ENCODE results near the gene RALGDS.
"Not testable (repeated sequence)": the region's sequence is repeated elsewhere in the genome, so short reads cannot be mapped to it uniquely, and the experiment has no call there.

RALGDS gene

DNA sequence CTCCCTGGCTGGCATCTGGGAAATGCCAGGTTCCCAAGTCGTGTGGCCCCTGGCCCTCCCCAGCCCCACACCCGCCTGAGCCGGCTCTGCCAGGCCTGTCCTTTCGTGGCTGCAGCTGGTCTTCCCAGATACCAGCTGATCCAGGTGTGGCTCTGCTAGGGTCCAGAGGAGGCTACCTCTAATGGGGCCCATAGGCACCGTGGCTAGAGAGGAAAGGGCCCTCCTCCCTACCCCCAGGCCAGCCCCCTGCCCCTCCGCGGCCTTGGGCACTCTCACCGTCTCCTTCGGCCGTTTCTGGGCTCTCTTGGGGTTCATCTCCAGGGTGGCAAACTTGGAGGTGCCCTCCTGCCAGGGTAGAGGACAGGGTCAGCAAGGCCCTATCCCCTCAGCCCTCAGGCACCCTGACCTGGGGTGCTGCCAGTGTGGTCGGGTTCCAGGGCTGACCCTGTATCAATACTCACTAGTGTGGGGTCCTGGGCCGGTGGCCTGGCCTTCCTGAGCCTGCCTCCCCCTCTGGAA lies 17.0 kb downstream of the RALGDS start:
- peaks cover 42% of the 10 kb centered on the region for H3K36me3 ChIP-seq (ENCODE audit: control insufficient read depth, insufficient read depth, low read length)
- no peak overlapping the region for H3K4me3 ChIP-seq (ENCODE audit: low read length)
- H3K4me1 ChIP-seq (ENCODE audit: control insufficient read depth, insufficient read depth, low read length), result peaks cover 9% of the 10 kb centered on the region
- H3K27me3 ChIP-seq (ENCODE audit: control insufficient read depth, insufficient read depth, low read length), result no peaks in the 10 kb centered on the region
- no peak overlapping the region for H3K9ac ChIP-seq (ENCODE audit: low read length)
- H3K9me3 ChIP-seq (ENCODE audit: control insufficient read depth, low read length), result no peaks in the 10 kb centered on the region

- no peak overlapping the region for H3K4me3 ChIP-seq (ENCODE audit: low read length)
- no peak overlapping the region for H3K9ac ChIP-seq (ENCODE audit: low read length)
- H3K27me3 ChIP-seq (ENCODE audit: control insufficient read depth, insufficient read depth, low read length), result no peaks in the 10 kb centered on the region
- peaks cover 9% of the 10 kb centered on the region for H3K4me1 ChIP-seq (ENCODE audit: control insufficient read depth, insufficient read depth, low read length)
- H3K36me3 ChIP-seq (ENCODE audit: control insufficient read depth, insufficient read depth, low read length), result peaks cover 42% of the 10 kb centered on the region
- H3K9me3 ChIP-seq (ENCODE audit: control insufficient read depth, low read length), result no peaks in the 10 kb centered on the region
Measured at GRCh38 chr9:133103183-133103986, 17.7 kb downstream of the RALGDS start.

GRCh38 chr9:133102190-133103021 lies 18.6 kb downstream of the RALGDS start:
- Histone ChIP-seq H3K9me3 (ENCODE audit: control insufficient read depth, low read length) (no peaks in the 10 kb centered on the region), H3K9ac (ENCODE audit: low read length) (no peak overlapping the region)

DNA sequence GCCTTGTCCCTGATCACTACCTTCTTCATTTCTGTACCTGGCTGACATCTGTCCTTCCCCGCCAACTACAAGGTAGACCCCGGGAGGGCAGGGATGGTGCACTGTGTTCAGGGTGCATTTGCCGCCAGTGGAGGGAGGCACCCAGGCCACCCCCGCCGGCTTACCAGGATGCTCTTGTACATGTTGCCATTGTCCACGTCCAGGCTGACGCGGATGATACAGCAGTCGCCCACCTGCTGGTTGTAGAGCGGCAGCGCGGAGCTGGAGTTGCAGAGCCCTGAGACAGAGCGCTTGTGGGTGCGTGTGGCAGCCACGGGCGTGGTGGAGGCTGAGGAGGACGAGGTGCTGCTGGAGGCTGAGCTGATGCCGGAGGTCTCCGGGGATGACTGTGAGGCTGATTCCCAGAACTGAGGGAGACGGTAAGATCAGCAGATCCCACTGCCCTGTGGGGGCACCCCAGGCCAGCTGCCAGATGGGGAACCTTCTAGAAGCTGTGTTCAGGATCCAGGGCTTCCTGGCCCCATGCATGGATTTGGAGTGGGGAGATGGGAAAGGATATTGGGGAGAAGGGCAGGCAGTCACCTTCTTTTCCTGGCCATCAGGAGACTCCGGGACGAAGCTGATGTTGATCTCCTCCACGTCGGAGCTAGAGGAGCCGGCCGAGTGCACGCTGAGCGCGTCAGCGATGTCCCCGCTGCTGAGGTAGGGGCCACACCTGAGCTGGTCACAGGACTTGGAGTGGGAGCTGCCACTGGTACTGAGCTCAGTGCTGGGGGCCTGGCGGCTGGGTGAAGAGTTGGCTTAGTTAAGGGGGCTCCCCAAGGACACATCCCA lies 19.5 kb downstream of the RALGDS start:
- H3K4me3 ChIP-seq (ENCODE audit: low read length), result no peak overlapping the region
- no peak overlapping the region for H3K9ac ChIP-seq (ENCODE audit: low read length)
- peaks cover 9% of the 10 kb centered on the region for H3K4me1 ChIP-seq (ENCODE audit: control insufficient read depth, insufficient read depth, low read length)
- H3K27me3 ChIP-seq (ENCODE audit: control insufficient read depth, insufficient read depth, low read length), result no peaks in the 10 kb centered on the region
- H3K9me3 ChIP-seq (ENCODE audit: control insufficient read depth, low read length), result no peaks in the 10 kb centered on the region
- H3K36me3 ChIP-seq (ENCODE audit: control insufficient read depth, insufficient read depth, low read length), result peaks cover 36% of the 10 kb centered on the region

More at GRCh38 chr9:133102190-133103021, 18.6 kb downstream of the RALGDS start:
- Histone ChIP-seq H3K4me3 (ENCODE audit: low read length) (no peak overlapping the region), H3K36me3 (ENCODE audit: control insufficient read depth, insufficient read depth, low read length) (peaks cover 42% of the 10 kb centered on the region), H3K27me3 (ENCODE audit: control insufficient read depth, insufficient read depth, low read length) (no peaks in the 10 kb centered on the region), H3K4me1 (ENCODE audit: control insufficient read depth, insufficient read depth, low read length) (peaks cover 9% of the 10 kb centered on the region)

DNA sequence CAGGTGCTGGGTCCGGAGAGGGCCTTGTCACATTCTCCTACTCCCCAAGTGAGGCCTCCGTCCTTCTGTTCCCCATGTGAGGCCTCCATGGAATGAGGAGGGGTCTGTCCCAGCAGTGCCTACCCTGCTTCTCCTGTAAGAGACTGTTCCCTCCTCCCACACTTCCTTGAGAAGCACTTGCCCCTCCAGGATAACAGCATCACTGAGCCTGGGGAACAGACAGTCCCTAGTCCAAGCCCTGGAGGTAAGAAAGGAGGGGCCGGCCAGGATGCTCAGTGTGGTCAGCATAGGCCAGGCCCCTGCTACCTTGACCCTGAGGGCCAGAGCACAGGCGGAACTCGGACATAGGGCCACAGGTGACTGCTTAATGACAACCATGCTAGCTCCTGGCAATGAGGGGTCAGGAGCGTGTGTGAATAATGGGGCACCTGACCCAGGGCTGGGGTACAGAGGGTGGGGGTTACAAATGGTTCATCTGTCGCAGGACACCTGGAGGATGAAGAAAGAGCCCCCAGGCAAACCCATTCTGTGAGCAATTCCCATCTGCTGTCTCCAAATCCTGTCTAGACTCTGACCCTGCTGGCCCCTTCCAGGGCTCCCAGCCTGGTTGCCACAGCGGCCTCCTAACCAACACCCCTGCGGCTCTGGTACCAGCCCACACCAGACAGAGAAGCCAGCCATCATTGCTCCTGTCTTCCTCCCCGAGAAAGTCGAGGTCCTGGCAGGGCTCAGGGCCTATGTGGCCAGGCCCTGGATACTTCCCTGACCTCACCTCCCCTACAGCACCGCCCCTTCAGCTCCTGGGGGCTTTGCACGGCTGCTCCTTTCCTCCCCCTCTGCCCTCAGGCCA lies 20.3 kb downstream of the RALGDS start:
- Histone ChIP-seq H3K9ac (ENCODE audit: low read length) (no peak overlapping the region), H3K4me1 (ENCODE audit: control insufficient read depth, insufficient read depth, low read length) (peaks cover 9% of the 10 kb centered on the region), H3K27me3 (ENCODE audit: control insufficient read depth, insufficient read depth, low read length) (no peaks in the 10 kb centered on the region), H3K4me3 (ENCODE audit: low read length) (no peak overlapping the region), H3K36me3 (ENCODE audit: control insufficient read depth, insufficient read depth, low read length) (peaks cover 36% of the 10 kb centered on the region), H3K9me3 (ENCODE audit: control insufficient read depth, low read length) (no peaks in the 10 kb centered on the region)

DNA sequence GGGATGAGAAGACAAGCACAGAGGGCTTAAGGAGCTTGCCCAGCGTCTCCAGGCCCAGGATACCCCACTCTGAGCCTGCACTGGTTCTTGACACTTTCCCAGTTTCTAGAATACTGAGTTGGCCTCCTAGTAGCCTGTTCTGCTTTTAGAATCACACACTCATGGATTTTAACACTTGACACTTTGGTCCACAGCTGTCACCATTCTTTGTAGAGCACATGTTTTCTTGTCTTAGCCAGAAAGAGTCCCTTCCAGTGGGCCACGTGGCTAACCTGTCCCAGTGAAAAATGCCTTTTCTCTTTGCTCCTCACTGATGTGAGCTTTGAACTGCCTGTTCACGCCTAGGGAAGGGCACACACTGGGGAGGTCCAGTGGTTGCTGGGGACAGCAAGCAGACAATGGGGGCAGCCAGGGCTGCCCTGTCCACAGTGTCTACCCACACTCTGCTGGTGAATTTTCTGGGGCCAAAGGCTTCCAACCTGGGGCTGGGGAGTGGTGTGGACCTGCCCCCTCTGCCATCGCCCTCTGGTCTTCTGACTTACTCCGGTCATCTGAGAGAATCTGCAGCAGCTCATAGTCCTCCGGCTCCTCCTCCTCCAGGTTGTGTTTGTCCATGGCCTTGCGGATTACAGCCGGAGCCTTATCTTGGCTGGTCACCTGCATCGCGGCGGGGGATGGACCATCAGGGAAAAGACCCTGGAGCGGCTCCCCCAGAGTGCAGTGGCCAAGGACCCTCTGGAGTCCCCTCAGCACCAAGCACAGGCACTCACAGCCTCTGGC lies 21.1 kb downstream of the RALGDS start:
- H3K4me1 ChIP-seq (ENCODE audit: control insufficient read depth, insufficient read depth, low read length), result peaks cover 9% of the 10 kb centered on the region
- H3K27me3 ChIP-seq (ENCODE audit: control insufficient read depth, insufficient read depth, low read length), result no peaks in the 10 kb centered on the region
- peaks cover 33% of the 10 kb centered on the region for H3K36me3 ChIP-seq (ENCODE audit: control insufficient read depth, insufficient read depth, low read length)

DNA sequence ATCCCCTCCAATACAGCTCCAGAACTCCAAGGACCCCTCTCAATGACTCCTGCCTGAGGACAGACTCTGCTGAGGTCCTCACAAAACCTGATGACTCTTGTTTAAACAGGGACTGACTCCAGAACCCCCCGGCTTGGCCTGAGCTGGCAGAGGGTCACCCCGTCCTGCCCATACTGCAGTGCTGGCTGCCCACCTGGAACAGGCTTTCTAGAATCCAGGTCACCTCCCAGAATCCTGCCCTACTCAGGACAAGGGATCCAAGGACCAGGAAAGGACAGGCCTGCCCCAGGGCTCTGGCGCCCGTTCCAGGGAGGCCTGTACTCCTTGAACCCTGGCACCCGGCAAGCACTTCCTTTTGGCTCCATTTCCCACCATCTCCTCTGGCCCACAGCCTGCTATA lies 22.2 kb downstream of the RALGDS start:
- H3K36me3 ChIP-seq (ENCODE audit: control insufficient read depth, insufficient read depth, low read length), result peaks cover 33% of the 10 kb centered on the region
- no peaks in the 10 kb centered on the region for H3K9me3 ChIP-seq (ENCODE audit: control insufficient read depth, low read length)
- H3K4me1 ChIP-seq (ENCODE audit: control insufficient read depth, insufficient read depth, low read length), result peaks cover 9% of the 10 kb centered on the region
- H3K4me3 ChIP-seq (ENCODE audit: low read length), result no peak overlapping the region
- H3K9ac ChIP-seq (ENCODE audit: low read length), result no peak overlapping the region
- no peaks in the 10 kb centered on the region for H3K27me3 ChIP-seq (ENCODE audit: control insufficient read depth, insufficient read depth, low read length)

More for the DNA sequence above, 21.1 kb downstream of the RALGDS start:
- Histone ChIP-seq H3K9ac (ENCODE audit: low read length) (no peak overlapping the region), H3K9me3 (ENCODE audit: control insufficient read depth, low read length) (no peaks in the 10 kb centered on the region), H3K4me3 (ENCODE audit: low read length) (no peak overlapping the region)

DNA sequence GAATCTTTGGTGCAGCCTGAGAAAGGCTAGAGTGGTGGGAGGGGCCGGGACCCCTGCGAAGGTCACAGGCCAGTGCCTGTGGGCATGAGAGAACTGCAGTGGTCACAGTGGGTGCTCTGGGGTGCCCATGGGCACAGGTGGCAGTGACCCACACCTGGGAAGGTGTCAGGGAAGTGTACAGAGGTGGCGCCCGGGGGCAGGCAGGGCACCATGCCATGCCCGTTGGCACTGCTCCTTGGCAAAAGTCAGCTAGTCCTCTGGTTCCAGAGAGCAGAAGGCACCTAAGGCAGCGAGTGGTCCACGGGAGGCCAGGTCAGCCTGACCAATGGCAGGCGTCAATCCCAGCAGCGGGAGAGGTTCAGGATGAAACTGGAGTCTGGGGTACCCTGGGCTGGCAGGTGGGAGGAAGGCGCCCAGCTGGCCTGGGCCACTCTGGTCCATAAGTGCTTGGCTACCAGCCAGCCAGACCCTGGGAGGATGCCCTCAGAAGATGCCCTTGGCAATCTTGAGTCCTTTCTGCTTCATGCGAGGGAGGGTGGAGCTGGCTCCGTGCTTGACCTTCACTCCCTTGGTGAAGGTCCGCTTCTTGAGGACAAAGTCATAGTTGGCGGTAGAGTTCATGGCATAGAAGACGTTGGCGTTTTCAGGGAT lies 22.8 kb downstream of the RALGDS start:
- Histone ChIP-seq H3K9ac (ENCODE audit: low read length) (no peak overlapping the region), H3K9me3 (ENCODE audit: control insufficient read depth, low read length) (no peaks in the 10 kb centered on the region), H3K27me3 (ENCODE audit: control insufficient read depth, insufficient read depth, low read length) (no peaks in the 10 kb centered on the region), H3K4me1 (ENCODE audit: control insufficient read depth, insufficient read depth, low read length) (peaks cover 3% of the 10 kb centered on the region), H3K36me3 (ENCODE audit: control insufficient read depth, insufficient read depth, low read length) (peaks cover 33% of the 10 kb centered on the region), H3K4me3 (ENCODE audit: low read length) (no peak overlapping the region)

GRCh38 chr9:133094842-133095393 lies 26.1 kb downstream of the RALGDS start:
- no peaks in the 10 kb centered on the region for H3K27me3 ChIP-seq (ENCODE audit: control insufficient read depth, insufficient read depth, low read length)
- no peak overlapping the region for H3K9ac ChIP-seq (ENCODE audit: low read length)
- H3K4me3 ChIP-seq (ENCODE audit: low read length), result no peak overlapping the region
- H3K9me3 ChIP-seq (ENCODE audit: control insufficient read depth, low read length), result no peaks in the 10 kb centered on the region
- H3K36me3 ChIP-seq (ENCODE audit: control insufficient read depth, insufficient read depth, low read length), result peaks cover 10% of the 10 kb centered on the region
- H3K4me1 ChIP-seq (ENCODE audit: control insufficient read depth, insufficient read depth, low read length), result no peaks in the 10 kb centered on the region

GRCh38 chr9:133094351-133094750 lies 26.7 kb downstream of the RALGDS start:
- not testable (repeated sequence) for H3K9ac ChIP-seq (ENCODE audit: low read length); H3K27me3 ChIP-seq (ENCODE audit: control insufficient read depth, insufficient read depth, low read length); H3K9me3 ChIP-seq (ENCODE audit: control insufficient read depth, low read length); H3K4me1 ChIP-seq (ENCODE audit: control insufficient read depth, insufficient read depth, low read length); H3K4me3 ChIP-seq (ENCODE audit: low read length); H3K36me3 ChIP-seq (ENCODE audit: control insufficient read depth, insufficient read depth, low read length)
